ENCODE measurements around the gene ACSF2.

ACSF2 gene

GRCh38 chr17:50505591-50506130, 79.6 kb downstream of the ACSF2 start:
- no peak for DNase-seq

GRCh38 chr17:50506298-50506697, 80.3 kb downstream of the ACSF2 start:
- no peak for DNase-seq

GRCh38 chr17:50507871-50508572, 82.0 kb downstream of the ACSF2 start, which contains the start of gene MYCBPAP:
TSS of gene MYCBPAP (plus strand) at chr17:50508439. CDS start at chr17:50508675, 236 bp downstream.
- DNase-seq = no peak

GRCh38 chr17:50508573-50509460, 82.8 kb downstream of the ACSF2 start:
- DNase-seq = no peak

- DNase-seq = no peak
Measured at GRCh38 chr17:50511058-50511457, 85.0 kb downstream of the ACSF2 start.

- DNase-seq = no peak
Measured at GRCh38 chr17:50513495-50513894, 87.5 kb downstream of the ACSF2 start.

GRCh38 chr17:50514388-50514787, 88.4 kb downstream of the ACSF2 start:
- no peak for DNase-seq

GRCh38 chr17:50514936-50515702, 89.1 kb downstream of the ACSF2 start:
- DNase-seq = no peak

- DNase-seq = no peak
Measured at GRCh38 chr17:50517011-50517410, 91.0 kb downstream of the ACSF2 start.

GRCh38 chr17:50517504-50518383, 91.7 kb downstream of the ACSF2 start:
- DNase-seq = no peak

- no peak for DNase-seq
Measured at GRCh38 chr17:50518384-50519023, 92.5 kb downstream of the ACSF2 start.

- no peak for DNase-seq
Measured at GRCh38 chr17:50519141-50519834, 93.3 kb downstream of the ACSF2 start.

- DNase-seq = no peak
Measured at GRCh38 chr17:50520483-50520882, 94.5 kb downstream of the ACSF2 start.

GRCh38 chr17:50521514-50521913, 95.5 kb downstream of the ACSF2 start:
- no peak for DNase-seq

GRCh38 chr17:50522766-50523165, 96.7 kb downstream of the ACSF2 start:
- no peak for DNase-seq

- no peak for DNase-seq
Measured at GRCh38 chr17:50523208-50523607, 97.2 kb downstream of the ACSF2 start.

Measured in NCI-H1694 treated with DMSO at 0.1 percent for 48 hours (cell line).